Activated B cell treated with CpG ODN at 0.5 μM for 24 hours (primary cell): ENCODE measurements around the gene PLEKHO1. TPM values are rescaled to one million over a fixed set of nuclear protein-coding genes. Genes with fewer than 3 reads are reported as not detected.

ENCODE experiments used
- ATAC-seq: fragments of 200-7000 bp; cut with Tn5 transposase; one replicate; pipeline ENCODE4 v1.10.0; 2021; ENCODE audit warnings: low read depth, mild to moderate bottlenecking, moderate library complexity
- CTCF ChIA-PET: fragments of 350-600 bp; sonication (Branson Sonifier 250); formaldehyde crosslinking; loops from one replicate; lab custom pipeline; 2021; ENCODE audit warnings: antibody characterized with exemption; lab: Charles Lee
- POLR2A ChIA-PET: fragments of 350-600 bp; sonication (Branson Sonifier 250); formaldehyde crosslinking; loops from one replicate; lab custom pipeline; 2021; ENCODE audit warnings: antibody characterized with exemption; lab: Charles Lee
- DNase-seq: peaks from one replicate; pipeline ENCODE4 v3.0.0; 2022
- H3K27ac Mint-ChIP-seq: one replicate; pipeline ENCODE4 v1.8.0; 2020; ENCODE audit warnings: mixed read lengths
- H3K27me3 Mint-ChIP-seq: one replicate; pipeline ENCODE4 v1.8.0; 2021; ENCODE audit warnings: mixed read lengths
- H3K36me3 Mint-ChIP-seq: one replicate; pipeline ENCODE4 v1.8.0; 2021; ENCODE audit warnings: low read depth, mixed read lengths
- H3K4me1 Mint-ChIP-seq: one replicate; pipeline ENCODE4 v1.8.0; 2021; ENCODE audit warnings: mixed read lengths
- H3K4me3 Mint-ChIP-seq: one replicate; pipeline ENCODE4 v1.8.0; 2020; ENCODE audit warnings: mild to moderate bottlenecking, mixed read lengths
- H3K9me3 Mint-ChIP-seq: one replicate; pipeline ENCODE4 v1.8.0; 2020; ENCODE audit warnings: mixed read lengths
- intact Hi-C: fragments of 100-400 bp; cut with micrococcal nuclease; formaldehyde crosslinking; loops from one replicate; pipeline ENCODE4 v1.15.1; 2024
- total RNA-seq: library from RNA; stranded (reverse); gene quantifications from 2 replicates; pipeline ENCODE4 v1.2.3, GENCODE V29; 2022
- TF ChIP-seq, protein P1 (sequence below): fragments of 200-600 bp; IDR thresholded peaks from one replicate; pipeline ENCODE4 v1.8.0; 2022; ENCODE audit warnings: antibody characterized with exemption, mild to moderate bottlenecking

The PLEKHO1 gene
- total RNA-seq, 1 donor from 2014 or later = 208 TPM

DNA sequence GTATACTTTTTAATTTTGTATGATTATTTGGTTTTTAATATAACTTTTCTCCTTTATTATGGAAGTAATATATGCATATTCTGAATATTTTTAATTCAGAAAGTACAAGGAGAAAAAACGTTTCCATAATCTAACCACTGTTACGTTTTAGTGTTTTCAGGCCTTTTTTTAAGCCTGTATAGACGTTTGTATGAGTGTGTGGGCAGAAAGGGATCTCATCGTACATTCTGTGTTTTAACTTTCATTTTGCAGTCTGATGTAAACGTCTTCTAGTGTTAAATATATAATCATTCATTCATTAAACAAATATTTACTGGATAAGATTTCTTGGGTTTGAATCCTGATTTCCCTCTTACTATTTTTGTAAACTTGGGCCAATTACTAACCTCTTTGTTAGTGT is 38.0 kb upstream of the PLEKHO1 start:
- intact Hi-C loops = no loop called here
- Mint-ChIP-seq H3K4me3 (no peak overlapping the region), H3K36me3 (peaks cover 35% of the 10 kb centered on the region), H3K27ac (no peak overlapping the region), H3K27me3 (no peaks in the 10 kb centered on the region), H3K4me1 (peaks cover 29% of the 10 kb centered on the region), H3K9me3 (peaks cover 6% of the 10 kb centered on the region)
- TF ChIP-seq, protein P1, sequence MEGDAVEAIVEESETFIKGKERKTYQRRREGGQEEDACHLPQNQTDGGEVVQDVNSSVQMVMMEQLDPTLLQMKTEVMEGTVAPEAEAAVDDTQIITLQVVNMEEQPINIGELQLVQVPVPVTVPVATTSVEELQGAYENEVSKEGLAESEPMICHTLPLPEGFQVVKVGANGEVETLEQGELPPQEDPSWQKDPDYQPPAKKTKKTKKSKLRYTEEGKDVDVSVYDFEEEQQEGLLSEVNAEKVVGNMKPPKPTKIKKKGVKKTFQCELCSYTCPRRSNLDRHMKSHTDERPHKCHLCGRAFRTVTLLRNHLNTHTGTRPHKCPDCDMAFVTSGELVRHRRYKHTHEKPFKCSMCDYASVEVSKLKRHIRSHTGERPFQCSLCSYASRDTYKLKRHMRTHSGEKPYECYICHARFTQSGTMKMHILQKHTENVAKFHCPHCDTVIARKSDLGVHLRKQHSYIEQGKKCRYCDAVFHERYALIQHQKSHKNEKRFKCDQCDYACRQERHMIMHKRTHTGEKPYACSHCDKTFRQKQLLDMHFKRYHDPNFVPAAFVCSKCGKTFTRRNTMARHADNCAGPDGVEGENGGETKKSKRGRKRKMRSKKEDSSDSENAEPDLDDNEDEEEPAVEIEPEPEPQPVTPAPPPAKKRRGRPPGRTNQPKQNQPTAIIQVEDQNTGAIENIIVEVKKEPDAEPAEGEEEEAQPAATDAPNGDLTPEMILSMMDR = no peak
- ATAC-seq (no peak), DNase-seq (no peak)
- POLR2A ChIA-PET = interaction anchor here (1.3 kb wide), 1 partner anchor 40 kb away, joined by 5 read pairs; no protein-coding TSS in a partner anchor
- CTCF ChIA-PET = no interaction called here

GRCh38 chr1:150115121-150115520 is 34.6 kb upstream of the PLEKHO1 start:
- POLR2A ChIA-PET = interaction anchor here (0.5 to 0.7 kb wide), 3 partner anchors 21 to 967 kb away, joined by 3 to 4 read pairs (median 4); partner anchors contain the start of gene PLEKHO1

GRCh38 chr1:150118716-150119115 is 31.0 kb upstream of the PLEKHO1 start:
- Mint-ChIP-seq H3K27ac (no peak overlapping the region), H3K36me3 (peaks cover 26% of the 10 kb centered on the region), H3K27me3 (no peaks in the 10 kb centered on the region), H3K4me3 (no peak overlapping the region), H3K9me3 (peaks cover 6% of the 10 kb centered on the region), H3K4me1 (peaks cover 14% of the 10 kb centered on the region)
- ChIA-PET POLR2A (interaction anchor here (0.6 kb wide), 1 partner anchor 103 kb away, joined by 4 read pairs; no protein-coding TSS in a partner anchor), CTCF (interaction anchor here (0.7 kb wide), 1 partner anchor 15 kb away, joined by 3 read pairs; no protein-coding TSS in a partner anchor)
- intact Hi-C loops = no loop called here
- no peak for DNase-seq
- ATAC-seq = no peak
- TF ChIP-seq, protein P1 = no peak

More at GRCh38 chr1:150115121-150115520, 34.6 kb upstream of the PLEKHO1 start:
- Mint-ChIP-seq H3K4me3 (no peak overlapping the region), H3K27me3 (no peaks in the 10 kb centered on the region), H3K36me3 (peaks cover 38% of the 10 kb centered on the region), H3K4me1 (peaks cover 21% of the 10 kb centered on the region), H3K27ac (no peak overlapping the region), H3K9me3 (peaks cover 6% of the 10 kb centered on the region)
- ATAC-seq = no peak
- DNase-seq = no peak
- TF ChIP-seq, protein P1 = no peak
- CTCF ChIA-PET = no interaction called here
- intact Hi-C loops = no loop called here

DNA sequence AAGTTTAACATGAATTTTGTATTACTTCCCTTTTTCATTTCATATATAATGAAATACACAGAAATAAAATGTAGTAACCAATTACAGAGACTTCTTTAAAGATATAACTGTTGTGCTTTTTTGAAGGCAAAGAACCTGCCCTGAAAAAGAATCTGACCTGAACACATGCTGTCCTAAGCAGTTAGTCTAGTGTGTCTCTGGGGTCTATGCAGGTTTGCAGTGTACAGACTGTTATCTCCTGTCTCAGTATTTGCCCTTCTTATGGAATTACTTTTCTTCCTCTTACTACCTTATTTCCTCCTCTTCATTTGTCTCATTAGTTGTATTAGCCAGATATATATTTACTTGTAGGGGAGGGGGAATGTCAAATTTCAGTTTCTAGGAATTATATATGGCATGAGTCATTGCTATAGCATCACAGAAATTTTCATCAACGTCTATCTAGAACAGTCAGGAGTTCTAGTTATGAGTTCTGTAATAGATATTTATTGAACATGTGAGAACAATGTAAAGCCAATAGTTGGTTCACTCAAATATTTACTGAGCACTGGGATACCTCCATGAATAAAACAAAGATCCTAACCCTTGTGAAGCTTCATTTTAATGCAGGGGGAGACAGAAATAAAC is 28.4 kb upstream of the PLEKHO1 start:
- Mint-ChIP-seq H3K27me3 (no peaks in the 10 kb centered on the region), H3K9me3 (no peaks in the 10 kb centered on the region), H3K27ac (peak overlapping the region; percentile 27), H3K4me1 (peaks cover 14% of the 10 kb centered on the region), H3K36me3 (peaks cover 10% of the 10 kb centered on the region), H3K4me3 (no peak overlapping the region)
- ChIA-PET POLR2A (interaction anchor here (0.6 to 0.7 kb wide), 2 partner anchors 20 to 86 kb away, joined by 3 to 10 read pairs; no protein-coding TSS in a partner anchor), CTCF (no interaction called here)
- no peak for ATAC-seq
- DNase-seq = no peak
- intact Hi-C loops = no loop called here
- TF ChIP-seq, protein P1 = no peak

DNA sequence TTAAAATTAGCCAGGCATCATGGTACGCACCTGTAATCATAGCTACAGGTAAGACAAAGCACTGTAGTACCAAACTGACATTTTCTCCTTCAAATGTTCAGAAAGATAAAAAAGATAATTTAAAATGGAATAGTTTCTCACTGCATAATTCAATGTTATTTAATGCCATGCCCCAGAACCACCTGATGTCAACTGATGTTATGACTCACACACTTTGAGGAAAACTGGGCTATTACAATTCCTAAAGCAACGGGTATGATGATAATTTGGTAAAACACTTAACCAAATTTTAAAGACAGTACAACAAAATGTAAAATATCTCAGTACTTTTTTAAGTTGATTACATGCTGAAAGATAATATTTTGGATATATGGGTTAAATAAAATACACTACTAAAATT is 22.9 kb upstream of the PLEKHO1 start:
- peaks cover 7% of the 10 kb centered on the region for H3K36me3 Mint-ChIP-seq
- H3K27me3 Mint-ChIP-seq = no peaks in the 10 kb centered on the region
- intact Hi-C loops = loop anchor here (2.0 kb wide), 1 partner anchor 14 kb away; no protein-coding TSS in a partner anchor
- H3K27ac Mint-ChIP-seq = no peak overlapping the region
- ChIA-PET POLR2A (interaction anchor here (0.8 to 1.4 kb wide), 5 partner anchors 10 to 32 kb away, joined by 3 to 5 read pairs (median 3); partner anchors contain the start of gene PLEKHO1), CTCF (interaction anchor here (1.1 to 2.1 kb wide), 4 partner anchors 22 to 165 kb away, joined by 3 to 5 read pairs (median 4); no protein-coding TSS in a partner anchor)
- no peak for ATAC-seq
- no peak for DNase-seq
- TF ChIP-seq, protein P1 = no peak
- no peaks in the 10 kb centered on the region for H3K9me3 Mint-ChIP-seq
- peaks cover 14% of the 10 kb centered on the region for H3K4me1 Mint-ChIP-seq
- H3K4me3 Mint-ChIP-seq = no peak overlapping the region
